Measurements from ENCODE around the gene G3BP1.

G3BP1 gene

DNA sequence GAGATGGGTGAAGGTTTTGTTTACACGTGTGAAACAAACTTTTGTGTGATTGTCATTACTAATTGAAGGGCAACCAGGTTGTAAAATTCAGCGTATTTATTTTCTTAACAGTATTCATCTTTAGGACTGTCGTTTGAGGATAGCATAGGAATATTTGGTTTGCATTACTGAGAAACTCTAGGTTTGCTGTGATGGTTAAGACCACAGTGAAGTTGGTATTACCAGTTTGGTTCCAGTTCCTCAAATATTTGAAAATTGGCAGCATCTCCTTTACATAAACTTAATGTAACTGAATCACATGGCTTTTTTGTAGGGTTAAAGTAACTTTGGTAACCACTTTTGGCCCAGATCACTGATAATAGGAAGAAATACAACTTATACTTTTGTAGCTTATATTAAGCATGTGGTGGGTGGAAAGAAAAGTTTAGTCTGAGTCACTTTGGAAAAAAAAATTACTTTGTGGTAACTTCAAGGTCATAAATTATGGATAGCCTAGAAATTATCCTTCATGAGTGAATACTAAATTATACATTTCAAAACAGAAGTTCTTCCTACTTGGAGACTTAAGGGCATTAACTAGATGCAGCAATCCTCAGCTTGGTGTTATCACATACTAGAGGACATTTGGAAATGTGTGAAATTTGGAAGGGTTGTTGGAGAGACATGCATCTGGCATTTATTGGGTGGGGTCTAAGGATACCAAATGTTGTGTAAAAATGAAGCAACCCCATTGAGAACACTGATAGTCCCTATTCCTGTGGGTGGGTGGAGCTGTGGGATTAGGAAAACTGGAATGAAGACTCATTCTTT lies 33.9 kb downstream of the G3BP1 start:
- Histone ChIP-seq H3K27me3 (ENCODE audit: insufficient read depth, poor library complexity, severe bottlenecking) (no peaks in the 10 kb centered on the region), H3K27ac (replicated peaks) (no peak overlapping the region), H3K4me3 (replicated peaks; ENCODE audit: insufficient read depth, low read length) (no peak overlapping the region)
- TF ChIP-seq, protein P1, sequence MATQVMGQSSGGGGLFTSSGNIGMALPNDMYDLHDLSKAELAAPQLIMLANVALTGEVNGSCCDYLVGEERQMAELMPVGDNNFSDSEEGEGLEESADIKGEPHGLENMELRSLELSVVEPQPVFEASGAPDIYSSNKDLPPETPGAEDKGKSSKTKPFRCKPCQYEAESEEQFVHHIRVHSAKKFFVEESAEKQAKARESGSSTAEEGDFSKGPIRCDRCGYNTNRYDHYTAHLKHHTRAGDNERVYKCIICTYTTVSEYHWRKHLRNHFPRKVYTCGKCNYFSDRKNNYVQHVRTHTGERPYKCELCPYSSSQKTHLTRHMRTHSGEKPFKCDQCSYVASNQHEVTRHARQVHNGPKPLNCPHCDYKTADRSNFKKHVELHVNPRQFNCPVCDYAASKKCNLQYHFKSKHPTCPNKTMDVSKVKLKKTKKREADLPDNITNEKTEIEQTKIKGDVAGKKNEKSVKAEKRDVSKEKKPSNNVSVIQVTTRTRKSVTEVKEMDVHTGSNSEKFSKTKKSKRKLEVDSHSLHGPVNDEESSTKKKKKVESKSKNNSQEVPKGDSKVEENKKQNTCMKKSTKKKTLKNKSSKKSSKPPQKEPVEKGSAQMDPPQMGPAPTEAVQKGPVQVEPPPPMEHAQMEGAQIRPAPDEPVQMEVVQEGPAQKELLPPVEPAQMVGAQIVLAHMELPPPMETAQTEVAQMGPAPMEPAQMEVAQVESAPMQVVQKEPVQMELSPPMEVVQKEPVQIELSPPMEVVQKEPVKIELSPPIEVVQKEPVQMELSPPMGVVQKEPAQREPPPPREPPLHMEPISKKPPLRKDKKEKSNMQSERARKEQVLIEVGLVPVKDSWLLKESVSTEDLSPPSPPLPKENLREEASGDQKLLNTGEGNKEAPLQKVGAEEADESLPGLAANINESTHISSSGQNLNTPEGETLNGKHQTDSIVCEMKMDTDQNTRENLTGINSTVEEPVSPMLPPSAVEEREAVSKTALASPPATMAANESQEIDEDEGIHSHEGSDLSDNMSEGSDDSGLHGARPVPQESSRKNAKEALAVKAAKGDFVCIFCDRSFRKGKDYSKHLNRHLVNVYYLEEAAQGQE (IDR thresholded peaks at IDR 0.05; ENCODE audit: insufficient replicate concordance, low read depth): no peak
- TF ChIP-seq, protein P2, sequence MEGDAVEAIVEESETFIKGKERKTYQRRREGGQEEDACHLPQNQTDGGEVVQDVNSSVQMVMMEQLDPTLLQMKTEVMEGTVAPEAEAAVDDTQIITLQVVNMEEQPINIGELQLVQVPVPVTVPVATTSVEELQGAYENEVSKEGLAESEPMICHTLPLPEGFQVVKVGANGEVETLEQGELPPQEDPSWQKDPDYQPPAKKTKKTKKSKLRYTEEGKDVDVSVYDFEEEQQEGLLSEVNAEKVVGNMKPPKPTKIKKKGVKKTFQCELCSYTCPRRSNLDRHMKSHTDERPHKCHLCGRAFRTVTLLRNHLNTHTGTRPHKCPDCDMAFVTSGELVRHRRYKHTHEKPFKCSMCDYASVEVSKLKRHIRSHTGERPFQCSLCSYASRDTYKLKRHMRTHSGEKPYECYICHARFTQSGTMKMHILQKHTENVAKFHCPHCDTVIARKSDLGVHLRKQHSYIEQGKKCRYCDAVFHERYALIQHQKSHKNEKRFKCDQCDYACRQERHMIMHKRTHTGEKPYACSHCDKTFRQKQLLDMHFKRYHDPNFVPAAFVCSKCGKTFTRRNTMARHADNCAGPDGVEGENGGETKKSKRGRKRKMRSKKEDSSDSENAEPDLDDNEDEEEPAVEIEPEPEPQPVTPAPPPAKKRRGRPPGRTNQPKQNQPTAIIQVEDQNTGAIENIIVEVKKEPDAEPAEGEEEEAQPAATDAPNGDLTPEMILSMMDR (IDR thresholded peaks at IDR 0.05; ENCODE audit: insufficient read depth, low read length): no peak
- TF ChIP-seq SPI1 (IDR thresholded peaks at IDR 0.05; ENCODE audit: borderline replicate concordance, low read depth) (no peak), GABPA (IDR thresholded peaks at IDR 0.05; ENCODE audit: low read depth) (no peak), POLR2AphosphoS5 (IDR thresholded peaks at IDR 0.05; ENCODE audit: low read depth) (no peak)
- no peak for DNase-seq (ENCODE audit: low read depth in 1 of 2, low spot score in 1 of 2)

DNA sequence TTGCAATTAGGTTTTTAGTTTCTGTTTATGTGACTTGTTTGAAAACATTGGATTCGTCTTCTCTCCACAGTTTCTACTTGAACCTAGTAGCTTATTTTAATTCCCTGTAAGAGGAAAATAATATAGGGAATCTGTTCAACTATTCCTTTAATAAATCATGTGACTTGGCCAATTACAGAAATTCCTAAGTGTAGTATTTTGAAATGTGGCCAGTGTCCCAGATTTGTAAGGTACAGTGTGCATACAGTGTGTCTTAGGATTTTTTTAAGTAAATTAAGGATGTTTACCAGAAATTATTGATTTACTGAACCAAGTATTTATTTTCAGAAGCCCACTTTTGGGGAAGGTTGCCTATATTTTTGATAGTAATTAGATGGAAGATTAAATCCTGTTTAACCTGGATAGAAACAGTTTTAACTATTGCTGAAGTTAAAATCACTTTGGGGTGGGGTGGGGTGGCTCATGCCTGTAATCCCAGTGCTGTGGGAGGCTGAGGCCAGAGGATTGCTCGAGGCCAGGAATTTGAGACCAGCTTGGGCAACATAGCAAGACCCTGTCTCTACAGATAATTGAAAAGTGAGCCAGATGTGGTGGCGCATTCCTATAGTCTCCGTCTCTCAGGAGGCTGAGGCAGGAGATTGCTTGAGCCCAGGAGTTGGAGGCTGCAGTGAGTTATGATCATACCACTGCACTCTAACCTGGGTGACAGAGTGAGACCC lies 36.9 kb downstream of the G3BP1 start:
- H3K4me3 ChIP-seq (replicated peaks; ENCODE audit: insufficient read depth, low read length): no peak overlapping the region
- TF ChIP-seq SPI1 (IDR thresholded peaks at IDR 0.05; ENCODE audit: borderline replicate concordance, low read depth): no peak
- TF ChIP-seq POLR2AphosphoS5 (IDR thresholded peaks at IDR 0.05; ENCODE audit: low read depth): no peak
- TF ChIP-seq, protein P2 (IDR thresholded peaks at IDR 0.05; ENCODE audit: insufficient read depth, low read length): no peak
- TF ChIP-seq, protein P1 (IDR thresholded peaks at IDR 0.05; ENCODE audit: insufficient replicate concordance, low read depth): no peak
- no peak for TF ChIP-seq GABPA (IDR thresholded peaks at IDR 0.05; ENCODE audit: low read depth)
- H3K27me3 ChIP-seq (ENCODE audit: insufficient read depth, poor library complexity, severe bottlenecking): no peaks in the 10 kb centered on the region
- DNase-seq (ENCODE audit: low read depth in 1 of 2, low spot score in 1 of 2): no peak
- no peak overlapping the region for H3K27ac ChIP-seq (replicated peaks)

DNA sequence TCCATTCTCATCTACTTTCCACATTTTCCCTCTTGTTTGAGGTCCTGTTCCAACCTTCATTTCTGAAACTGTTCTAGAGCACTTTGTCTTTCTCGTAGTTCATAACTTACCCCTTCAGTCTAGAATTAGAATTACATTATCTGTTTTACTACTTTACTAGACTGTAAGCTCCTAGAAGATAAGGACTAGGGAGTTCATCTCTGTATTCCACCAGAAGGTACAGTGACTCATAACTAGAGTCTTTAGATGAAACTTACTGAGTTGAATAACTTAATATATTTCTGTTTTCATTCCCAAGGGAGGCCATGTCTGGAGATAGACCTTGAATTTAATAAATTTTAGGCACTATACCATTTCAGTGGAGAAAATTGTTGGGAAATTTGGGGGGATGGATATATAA lies 38.7 kb downstream of the G3BP1 start:
- no peak for DNase-seq (ENCODE audit: low read depth in 1 of 2, low spot score in 1 of 2)
- no peaks in the 10 kb centered on the region for H3K27me3 ChIP-seq (ENCODE audit: insufficient read depth, poor library complexity, severe bottlenecking)
- no peak overlapping the region for H3K27ac ChIP-seq (replicated peaks)
- TF ChIP-seq GABPA (IDR thresholded peaks at IDR 0.05; ENCODE audit: low read depth): no peak
- TF ChIP-seq, protein P1 (IDR thresholded peaks at IDR 0.05; ENCODE audit: insufficient replicate concordance, low read depth): no peak
- TF ChIP-seq, protein P2 (IDR thresholded peaks at IDR 0.05; ENCODE audit: insufficient read depth, low read length): no peak
- TF ChIP-seq SPI1 (IDR thresholded peaks at IDR 0.05; ENCODE audit: borderline replicate concordance, low read depth): no peak
- TF ChIP-seq POLR2AphosphoS5 (IDR thresholded peaks at IDR 0.05; ENCODE audit: low read depth): no peak
- no peak overlapping the region for H3K4me3 ChIP-seq (replicated peaks; ENCODE audit: insufficient read depth, low read length)
